T-helper 1 cell treated with Interleukin-12 subunit alpha and Interleukin-12 subunit beta and Interleukin-4 antibody, amounts not matched to agents 30 μg/mL and 1 μg/mL, for 36 hours (primary cell): ENCODE data around the gene SOBP.

ENCODE experiments used
- H3K27ac Mint-ChIP-seq: one replicate; pipeline ENCODE4 v1.8.0; 2021; ENCODE audit warnings: mild to moderate bottlenecking, mixed read lengths
- H3K27me3 Mint-ChIP-seq: one replicate; pipeline ENCODE4 v1.8.0; 2021; ENCODE audit warnings: low read depth, mixed read lengths
- H3K36me3 Mint-ChIP-seq: one replicate; pipeline ENCODE4 v1.8.0; 2021; ENCODE audit warnings: low read depth, mixed read lengths
- H3K4me1 Mint-ChIP-seq: one replicate; pipeline ENCODE4 v1.8.0; 2021; ENCODE audit warnings: low read depth, mixed read lengths
- H3K4me3 Mint-ChIP-seq: one replicate; pipeline ENCODE4 v1.8.0; 2021; ENCODE audit warnings: mild to moderate bottlenecking, moderate library complexity, mixed read lengths
- H3K9me3 Mint-ChIP-seq: one replicate; pipeline ENCODE4 v1.8.0; 2021; ENCODE audit warnings: mixed read lengths

The SOBP gene

GRCh38 chr6:107489636-107490565 is at the start of gene SOBP:
Gene SOBP, plus strand, starts transcription at chr6:107490117. Its CDS starts 500 bp downstream, at chr6:107490617.
- H3K36me3 Mint-ChIP-seq: no peaks in the 10 kb centered on the region
- peaks cover 48% of the 10 kb centered on the region for H3K27me3 Mint-ChIP-seq
- H3K27ac Mint-ChIP-seq: peak within 1 kb of the TSS; percentile 41
- H3K9me3 Mint-ChIP-seq: no peaks in the 10 kb centered on the region
- H3K4me3 Mint-ChIP-seq: peak within 1 kb of the TSS; percentile 85
- peaks cover 12% of the 10 kb centered on the region for H3K4me1 Mint-ChIP-seq

- peaks cover 5% of the 10 kb centered on the region for H3K9me3 Mint-ChIP-seq
- no peak overlapping the region for H3K27ac Mint-ChIP-seq
- peaks cover 2% of the 10 kb centered on the region for H3K4me1 Mint-ChIP-seq
- H3K36me3 Mint-ChIP-seq: peaks cover 6% of the 10 kb centered on the region
- H3K4me3 Mint-ChIP-seq: no peak overlapping the region
- H3K27me3 Mint-ChIP-seq: no peaks in the 10 kb centered on the region
These were observed 49.0 kb upstream of the SOBP start for GRCh38 chr6:107440936-107441335.

GRCh38 chr6:107441682-107442081 is 48.2 kb upstream of the SOBP start:
- peaks cover 10% of the 10 kb centered on the region for H3K9me3 Mint-ChIP-seq
- H3K27me3 Mint-ChIP-seq: no peaks in the 10 kb centered on the region
- no peak overlapping the region for H3K27ac Mint-ChIP-seq
- peaks cover 2% of the 10 kb centered on the region for H3K4me1 Mint-ChIP-seq
- H3K36me3 Mint-ChIP-seq: peaks cover 10% of the 10 kb centered on the region
- no peak overlapping the region for H3K4me3 Mint-ChIP-seq

- peaks cover 16% of the 10 kb centered on the region for H3K36me3 Mint-ChIP-seq
- H3K27ac Mint-ChIP-seq: no peak overlapping the region
- peaks cover 23% of the 10 kb centered on the region for H3K9me3 Mint-ChIP-seq
- no peaks in the 10 kb centered on the region for H3K4me1 Mint-ChIP-seq
- no peak overlapping the region for H3K4me3 Mint-ChIP-seq
- no peaks in the 10 kb centered on the region for H3K27me3 Mint-ChIP-seq
These were observed 46.8 kb upstream of the SOBP start for GRCh38 chr6:107442938-107443607.

GRCh38 chr6:107443608-107444267 is 46.2 kb upstream of the SOBP start:
- no peaks in the 10 kb centered on the region for H3K27me3 Mint-ChIP-seq
- H3K36me3 Mint-ChIP-seq: peaks cover 22% of the 10 kb centered on the region

GRCh38 chr6:107444277-107444676 is 45.6 kb upstream of the SOBP start:
- Mint-ChIP-seq H3K36me3 (peaks cover 22% of the 10 kb centered on the region), H3K27ac (no peak overlapping the region), H3K4me3 (no peak overlapping the region), H3K4me1 (no peaks in the 10 kb centered on the region), H3K27me3 (no peaks in the 10 kb centered on the region), H3K9me3 (peaks cover 35% of the 10 kb centered on the region)

More at GRCh38 chr6:107443608-107444267, 46.2 kb upstream of the SOBP start:
- Mint-ChIP-seq H3K9me3 (peaks cover 29% of the 10 kb centered on the region), H3K27ac (no peak overlapping the region), H3K4me3 (no peak overlapping the region), H3K4me1 (no peaks in the 10 kb centered on the region)

- Mint-ChIP-seq H3K27me3 (no peaks in the 10 kb centered on the region), H3K4me1 (no peaks in the 10 kb centered on the region), H3K9me3 (peaks cover 45% of the 10 kb centered on the region), H3K4me3 (no peak overlapping the region), H3K36me3 (peaks cover 27% of the 10 kb centered on the region), H3K27ac (no peak overlapping the region)
These were observed 42.2 kb upstream of the SOBP start for GRCh38 chr6:107447663-107448216.

GRCh38 chr6:107448776-107449175 is 41.1 kb upstream of the SOBP start:
- Mint-ChIP-seq H3K27me3 (no peaks in the 10 kb centered on the region), H3K36me3 (peaks cover 29% of the 10 kb centered on the region), H3K27ac (no peak overlapping the region), H3K9me3 (peaks cover 45% of the 10 kb centered on the region), H3K4me3 (no peak overlapping the region), H3K4me1 (no peaks in the 10 kb centered on the region)

GRCh38 chr6:107458672-107459282 is 31.1 kb upstream of the SOBP start:
- peaks cover 7% of the 10 kb centered on the region for H3K36me3 Mint-ChIP-seq
- peak overlapping the region; percentile 74 for H3K27ac Mint-ChIP-seq
- H3K27me3 Mint-ChIP-seq: no peaks in the 10 kb centered on the region
- no peaks in the 10 kb centered on the region for H3K9me3 Mint-ChIP-seq
- H3K4me3 Mint-ChIP-seq: peak overlapping the region; percentile 86
- peaks cover 18% of the 10 kb centered on the region for H3K4me1 Mint-ChIP-seq

GRCh38 chr6:107459283-107460082 is 30.4 kb upstream of the SOBP start, which contains the start of gene PDSS2:
Gene PDSS2, minus strand, starts transcription at chr6:107459564. Its CDS starts 279 bp downstream, at chr6:107459285.
- H3K4me1 Mint-ChIP-seq: peaks cover 18% of the 10 kb centered on the region
- peak within 1 kb of the TSS; percentile 86 for H3K4me3 Mint-ChIP-seq
- peaks cover 7% of the 10 kb centered on the region for H3K36me3 Mint-ChIP-seq
- no peaks in the 10 kb centered on the region for H3K9me3 Mint-ChIP-seq
- peak within 1 kb of the TSS; percentile 74 for H3K27ac Mint-ChIP-seq
- H3K27me3 Mint-ChIP-seq: no peaks in the 10 kb centered on the region

- H3K36me3 Mint-ChIP-seq: peaks cover 7% of the 10 kb centered on the region
- H3K4me1 Mint-ChIP-seq: peaks cover 18% of the 10 kb centered on the region
- H3K27ac Mint-ChIP-seq: peak overlapping the region; percentile 74
- no peaks in the 10 kb centered on the region for H3K9me3 Mint-ChIP-seq
- peak overlapping the region; percentile 86 for H3K4me3 Mint-ChIP-seq
- H3K27me3 Mint-ChIP-seq: no peaks in the 10 kb centered on the region
These were observed 29.8 kb upstream of the SOBP start for GRCh38 chr6:107460083-107460631.

- H3K4me3 Mint-ChIP-seq: no peak overlapping the region
- no peaks in the 10 kb centered on the region for H3K9me3 Mint-ChIP-seq
- no peaks in the 10 kb centered on the region for H3K36me3 Mint-ChIP-seq
- no peaks in the 10 kb centered on the region for H3K4me1 Mint-ChIP-seq
- H3K27me3 Mint-ChIP-seq: peaks cover 21% of the 10 kb centered on the region
- no peak overlapping the region for H3K27ac Mint-ChIP-seq
These were observed 23.9 kb upstream of the SOBP start for GRCh38 chr6:107466062-107466461.

GRCh38 chr6:107470364-107470763 is 19.6 kb upstream of the SOBP start:
- peaks cover 44% of the 10 kb centered on the region for H3K27me3 Mint-ChIP-seq
- H3K4me1 Mint-ChIP-seq: no peaks in the 10 kb centered on the region
- no peaks in the 10 kb centered on the region for H3K36me3 Mint-ChIP-seq
- H3K4me3 Mint-ChIP-seq: no peak overlapping the region
- no peak overlapping the region for H3K27ac Mint-ChIP-seq
- H3K9me3 Mint-ChIP-seq: no peaks in the 10 kb centered on the region
